GM19238 (cell line): ENCODE measurements around the gene NRF1.

Source experiments
- DNase-seq: peaks from one replicate; pipeline ENCODE4 v3.0.0; 2011; ENCODE audit warnings: low spot score; ENCODE audit not compliant: insufficient read length

NRF1 gene

DNA sequence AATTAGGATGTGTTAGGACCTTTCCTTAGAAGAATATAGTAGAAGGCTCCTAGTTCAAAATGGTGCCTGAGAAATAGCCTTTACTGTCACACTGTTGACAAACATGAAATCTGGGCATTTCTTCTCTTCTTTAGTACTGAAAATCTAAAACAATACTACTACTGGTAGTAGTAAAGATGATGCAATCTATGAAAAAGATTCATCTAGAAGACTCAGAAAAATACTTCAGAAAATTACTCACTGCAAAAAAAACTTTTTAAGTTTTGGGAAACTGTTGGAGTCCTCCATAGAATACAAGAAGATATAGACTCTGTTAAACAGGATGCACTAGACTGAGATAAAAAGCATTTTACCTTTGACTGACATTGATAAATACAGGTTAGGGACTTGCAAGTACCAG is 67.1 kb downstream of the NRF1 start:
- DNase-seq: no peak

DNA sequence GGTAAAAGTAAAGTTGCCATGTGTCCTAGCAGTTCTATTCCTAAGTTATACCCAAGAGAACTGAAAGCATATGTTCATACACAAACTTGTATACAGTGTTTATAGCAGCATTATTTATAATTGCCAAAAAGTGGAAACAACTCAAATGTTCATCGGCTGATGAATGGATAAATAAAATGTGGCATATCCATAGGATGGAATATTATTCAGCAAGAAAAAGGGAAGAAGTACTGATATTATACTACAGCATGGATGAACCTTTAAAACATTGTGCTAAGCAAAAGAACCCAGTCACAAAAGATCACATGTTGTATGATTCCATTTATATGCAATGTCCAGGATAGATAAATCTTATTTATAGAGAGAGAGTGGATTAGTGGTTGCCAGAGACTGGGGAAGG is 68.9 kb downstream of the NRF1 start:
- no peak for DNase-seq

DNA sequence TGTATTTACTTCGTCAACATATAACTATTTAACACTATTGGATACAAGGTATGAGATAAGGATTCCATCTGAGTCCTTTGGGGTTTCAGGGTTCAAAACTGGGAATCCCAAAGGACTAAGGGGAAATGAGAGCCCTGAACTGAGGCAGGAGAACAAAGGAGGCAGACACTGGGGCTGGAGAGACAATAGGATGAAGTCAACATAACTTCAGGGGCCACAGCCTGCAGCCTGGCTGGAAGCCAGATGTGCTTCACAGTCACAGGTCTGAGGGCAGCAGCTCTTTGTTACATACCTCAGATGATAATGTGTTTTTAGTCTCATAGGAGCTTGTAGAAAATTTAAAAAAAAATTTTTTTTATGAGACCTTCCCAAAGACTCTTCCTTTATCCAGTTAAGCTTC is 73.3 kb downstream of the NRF1 start:
- no peak for DNase-seq

DNA sequence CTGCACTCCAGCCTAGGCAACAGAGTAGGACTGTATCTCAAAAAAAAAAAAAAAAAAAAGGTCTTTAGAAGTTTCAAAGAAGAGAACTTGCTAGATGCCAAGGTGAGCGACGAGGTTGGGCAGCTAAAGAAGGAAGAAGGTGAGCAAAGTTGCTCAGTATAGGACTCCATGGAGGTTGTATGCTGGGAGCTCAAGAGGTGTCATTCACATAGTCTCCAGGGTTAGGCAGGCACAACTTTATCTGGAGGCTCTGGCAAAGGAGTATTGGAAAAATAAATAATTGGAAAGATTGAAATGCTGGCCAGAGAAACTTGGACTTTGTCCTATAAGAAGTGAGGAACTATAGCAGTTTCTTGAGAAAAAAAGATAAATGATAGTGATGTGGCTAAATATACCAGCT is 74.5 kb downstream of the NRF1 start:
- no peak for DNase-seq

DNA sequence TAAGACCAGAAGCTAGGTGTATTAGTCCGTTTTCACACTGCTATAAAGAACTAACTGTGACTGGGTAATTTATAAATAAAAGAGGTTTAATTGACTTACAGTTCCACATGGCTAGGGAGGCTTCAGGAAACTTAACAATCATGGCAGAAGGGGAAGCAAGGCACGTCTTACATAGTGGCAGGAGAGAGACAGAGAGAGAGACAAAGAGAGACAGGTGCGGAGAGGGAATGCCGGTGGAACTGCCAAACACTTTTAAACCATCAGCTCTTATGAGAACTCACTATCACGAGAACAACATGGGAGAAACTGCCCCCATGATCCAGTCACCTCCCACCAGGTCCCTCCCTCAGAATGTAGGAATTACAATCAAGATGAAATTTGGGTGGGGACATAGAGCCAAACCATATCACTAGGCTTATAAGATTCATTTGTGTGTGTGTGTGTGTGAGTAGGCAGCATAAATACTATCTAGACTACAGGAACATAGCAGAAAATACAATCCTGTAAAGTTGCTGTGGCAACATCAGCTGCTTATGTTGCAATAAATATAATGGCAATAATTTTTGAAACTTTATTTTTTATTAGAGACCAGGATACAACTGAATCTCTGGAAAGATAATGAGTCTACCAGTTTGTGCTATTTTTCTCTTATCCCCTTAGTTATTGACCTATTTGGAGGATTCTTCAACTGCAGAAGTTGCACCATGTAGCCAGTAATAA is 77.1 kb downstream of the NRF1 start:
- no peak for DNase-seq

DNA sequence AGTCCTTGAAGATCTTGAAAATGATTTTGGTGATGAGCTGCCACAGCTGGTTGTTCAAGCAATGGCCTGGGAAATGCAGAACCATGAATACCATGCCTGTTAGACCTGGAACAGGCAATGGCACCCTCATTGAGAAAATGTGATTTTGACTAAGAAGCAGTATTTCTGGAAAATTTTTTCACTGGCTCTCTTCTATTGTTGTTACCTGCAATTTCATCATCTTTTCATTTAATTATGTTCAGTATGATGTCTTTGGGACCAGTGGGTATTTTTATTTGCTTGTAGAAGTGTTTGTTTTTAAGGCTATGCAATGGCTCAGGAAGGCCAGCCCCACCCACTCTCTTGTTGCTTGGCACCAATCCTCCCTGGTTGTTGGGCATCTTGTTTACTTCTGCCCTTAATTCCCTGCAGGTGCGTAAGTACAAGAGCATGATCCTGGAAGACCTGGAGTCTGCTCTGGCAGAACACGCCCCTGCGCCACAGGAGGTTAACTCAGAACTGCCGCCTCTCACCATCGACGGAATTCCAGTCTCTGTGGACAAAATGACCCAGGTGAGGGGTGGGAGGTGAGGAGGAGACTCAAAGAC is 78.6 kb downstream of the NRF1 start:
- DNase-seq: no peak

DNA sequence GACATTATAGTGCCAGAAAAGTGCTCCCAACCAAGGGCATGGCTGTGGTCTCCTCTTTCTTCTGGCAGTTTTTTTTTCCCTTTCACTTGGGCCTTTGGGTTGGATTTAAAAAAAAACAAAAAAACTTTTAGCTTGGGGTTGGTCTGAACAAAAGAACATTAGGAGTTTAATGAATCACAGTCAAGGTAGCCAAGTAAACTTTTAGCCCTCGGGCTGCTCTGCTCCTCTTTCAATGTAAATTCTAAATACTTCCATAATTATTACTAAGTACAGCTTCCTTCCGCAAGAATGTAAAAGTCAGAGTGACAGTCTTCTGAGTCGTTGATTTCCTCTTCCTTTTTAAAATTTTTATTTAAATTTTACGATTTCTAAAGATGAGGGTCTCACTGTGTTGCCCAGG is 79.2 kb downstream of the NRF1 start:
- no peak for DNase-seq

DNA sequence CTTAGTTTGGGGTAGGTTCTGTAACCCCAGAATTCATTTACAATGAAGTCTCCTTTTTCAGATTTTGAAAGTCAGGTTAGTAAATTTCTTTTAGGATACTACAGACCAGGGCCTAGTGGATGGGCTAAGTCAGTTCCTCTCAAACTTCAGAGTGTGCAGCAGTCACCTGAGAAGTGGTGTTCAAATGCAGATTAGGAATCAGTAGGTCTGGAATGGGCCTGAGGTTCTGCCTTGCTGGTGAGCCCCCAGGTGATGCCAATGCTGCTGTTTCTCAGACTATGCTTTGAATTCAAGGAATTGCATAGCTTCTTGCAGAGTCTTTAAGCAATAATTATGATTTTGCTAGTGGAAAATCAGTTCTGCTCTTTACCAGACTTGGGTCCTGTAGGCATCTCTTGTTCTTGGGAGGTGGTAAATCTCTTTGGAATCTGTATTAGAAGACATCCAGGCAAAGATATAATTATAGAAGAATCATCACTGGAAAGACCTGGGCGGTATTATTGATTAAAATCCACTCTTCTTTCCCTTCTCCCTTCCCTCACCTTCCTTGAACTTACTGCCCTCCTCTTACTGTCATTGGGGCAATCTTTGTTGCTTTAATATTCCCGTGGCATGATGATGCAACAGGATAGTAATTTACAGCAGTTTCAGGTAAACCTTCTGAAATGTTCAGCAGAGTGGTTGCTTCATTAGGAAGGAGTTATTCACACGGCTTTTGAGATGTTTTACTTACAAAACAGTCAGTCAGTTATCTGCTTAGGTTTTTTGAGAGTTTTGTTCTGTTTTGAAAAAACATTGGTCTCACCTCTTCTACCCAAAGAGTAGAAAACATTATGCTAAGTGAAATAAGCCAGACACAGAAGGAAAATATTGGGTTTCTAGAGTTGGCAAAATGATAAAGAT is 87.2 kb downstream of the NRF1 start:
- no peak for DNase-seq

- DNase-seq: no peak
Measured at GRCh38 chr7:129702316-129702715, 90.8 kb downstream of the NRF1 start.

GRCh38 chr7:129702761-129703338 is 91.3 kb downstream of the NRF1 start:
- no peak for DNase-seq

GRCh38 chr7:129703751-129704150 is 92.2 kb downstream of the NRF1 start:
- no peak for DNase-seq

DNA sequence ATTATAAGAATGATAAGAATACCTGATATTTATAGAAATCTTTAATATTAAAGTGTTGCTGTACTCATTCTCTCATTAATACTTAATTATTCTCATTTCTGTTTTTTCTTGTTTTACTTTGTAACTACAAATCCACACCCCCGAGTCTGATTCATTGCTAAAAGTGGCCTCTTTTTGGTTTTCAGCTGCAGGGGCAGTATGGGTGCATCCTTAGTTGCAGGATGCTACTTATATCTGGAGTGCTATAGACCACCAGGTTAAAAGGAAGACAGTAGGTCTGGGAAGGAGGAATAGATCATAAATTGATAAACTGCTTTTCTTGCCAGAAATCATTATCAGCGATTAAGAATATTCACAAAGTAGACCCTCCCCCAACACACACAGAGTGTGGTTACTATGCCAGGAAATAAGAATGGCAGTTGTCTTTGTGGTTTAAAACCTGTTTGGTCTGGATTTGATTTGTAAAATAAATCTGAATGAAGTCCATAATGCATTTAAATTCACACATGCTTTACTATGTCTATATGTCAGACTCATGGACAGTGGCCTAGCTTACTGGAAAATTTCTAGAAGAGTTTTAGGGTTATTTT is 96.5 kb downstream of the NRF1 start:
- no peak for DNase-seq

GRCh38 chr7:129713544-129713943 is 102.0 kb downstream of the NRF1 start:
- DNase-seq: no peak

DNA sequence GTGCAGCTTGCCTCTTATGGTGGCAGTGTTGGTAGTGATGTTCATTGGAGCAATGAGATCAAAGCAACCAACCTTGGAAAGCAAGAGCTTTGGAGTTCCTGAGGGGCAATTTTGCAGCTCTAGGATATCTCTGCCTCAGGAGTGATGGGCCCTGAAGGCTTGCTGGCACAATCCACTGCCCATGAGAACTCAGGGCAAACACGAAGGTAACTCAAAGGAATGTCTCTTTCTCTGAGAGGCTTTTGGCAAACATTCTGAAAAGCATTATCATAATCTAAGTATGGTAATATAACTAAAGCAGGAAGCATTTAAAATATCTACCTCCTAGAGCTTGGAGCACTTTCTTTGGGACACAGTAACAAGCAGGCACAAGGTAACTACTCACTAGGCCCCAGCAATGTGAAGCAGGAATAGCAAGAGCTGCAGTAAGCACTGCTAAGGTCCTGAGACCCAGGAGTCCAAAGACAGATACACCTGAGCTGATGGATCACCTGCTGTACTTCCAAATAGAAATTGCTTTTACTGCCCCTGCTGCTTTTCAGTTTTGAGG is 103.1 kb downstream of the NRF1 start:
- no peak for DNase-seq

DNA sequence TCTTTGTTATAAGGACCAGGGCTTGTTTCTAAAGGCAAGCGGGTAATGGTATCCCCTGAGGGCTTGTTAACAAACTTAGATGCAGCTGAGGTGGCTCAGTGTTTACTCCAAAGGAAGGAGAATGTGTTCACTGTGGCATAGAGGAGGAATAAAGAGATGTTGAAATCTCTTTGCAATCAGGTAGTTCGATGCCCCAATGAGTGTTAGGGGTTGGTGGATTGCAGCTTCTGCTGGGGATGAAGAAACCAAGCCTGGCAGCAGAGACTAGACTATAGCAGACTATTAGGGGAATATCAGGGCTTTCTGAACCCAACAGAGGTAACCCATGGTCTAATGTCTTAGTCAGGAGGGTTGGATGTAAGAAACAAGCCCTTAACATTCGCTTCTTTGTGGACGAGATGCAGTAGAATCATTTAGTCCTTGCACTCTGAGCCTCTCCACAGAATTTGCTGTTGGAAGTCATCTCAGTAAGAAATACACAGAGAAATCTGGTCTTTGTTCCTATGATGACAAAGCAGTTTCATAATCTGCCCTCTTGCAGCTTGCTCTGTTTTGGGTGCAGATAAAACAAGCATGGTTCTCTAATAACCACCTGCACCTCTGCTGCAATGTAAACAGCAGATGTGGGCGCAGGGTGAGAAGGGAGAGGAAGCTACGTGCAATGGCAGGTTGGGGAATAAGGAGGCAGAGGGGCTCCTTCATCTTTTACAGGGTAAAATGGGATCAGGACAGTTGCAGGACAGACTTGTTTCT is 108.6 kb downstream of the NRF1 start:
- DNase-seq: no peak

DNA sequence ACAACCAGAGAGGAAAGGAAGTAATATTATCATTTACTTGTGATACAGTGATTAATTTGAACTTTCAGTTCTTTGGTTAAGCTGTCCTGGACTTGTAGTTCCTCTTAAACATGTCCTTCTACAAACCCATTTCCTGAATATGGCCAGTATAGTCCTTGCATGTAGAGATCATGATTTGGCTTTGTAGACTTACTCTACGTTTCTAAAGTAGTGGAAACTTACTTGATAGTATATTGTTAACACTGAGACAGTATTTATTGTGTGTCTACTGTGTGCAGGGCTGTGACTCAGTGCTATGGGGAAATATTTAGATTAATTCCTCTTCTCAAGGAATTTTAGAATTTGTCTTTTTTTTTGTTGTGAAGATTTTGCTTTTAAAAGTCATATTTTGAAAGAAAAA is 109.5 kb downstream of the NRF1 start:
- no peak for DNase-seq

DNA sequence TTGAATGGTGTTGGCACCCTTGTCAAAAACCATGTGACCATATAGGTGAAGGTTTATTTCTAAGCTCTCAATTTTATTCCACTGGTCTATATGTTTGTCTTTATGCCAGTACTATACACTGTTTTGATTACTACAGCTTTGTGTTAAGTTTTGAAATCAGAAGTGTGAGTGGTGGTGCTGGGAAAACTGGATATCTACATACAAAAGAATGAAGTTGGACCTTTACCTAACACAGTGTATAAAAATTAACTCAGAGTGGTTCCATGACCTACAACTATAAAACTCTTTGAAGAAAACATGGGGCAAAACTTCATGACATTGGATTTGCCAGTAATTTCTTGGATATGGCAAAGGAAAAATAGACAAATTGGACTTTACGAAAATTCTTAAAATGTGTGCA is 112.2 kb downstream of the NRF1 start:
- no peak for DNase-seq

DNA sequence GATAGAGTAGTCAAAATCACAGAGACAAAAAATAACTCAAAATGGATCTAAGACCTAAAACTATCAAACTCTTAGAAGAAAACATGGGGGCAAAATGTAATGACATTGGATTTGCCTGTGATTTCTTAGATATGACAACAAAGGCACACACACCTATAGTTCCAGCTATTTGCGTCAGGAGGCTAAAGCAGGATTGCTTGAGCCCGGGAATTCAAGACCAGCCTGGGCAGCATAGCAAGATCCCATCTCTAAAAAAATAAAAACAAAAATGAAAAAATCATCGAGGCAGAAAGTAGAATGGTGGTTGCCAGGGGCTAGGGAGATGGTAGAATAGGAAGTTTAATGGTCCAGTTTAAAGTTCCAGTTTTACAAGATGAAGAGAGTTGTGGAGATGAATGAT is 113.3 kb downstream of the NRF1 start:
- no peak for DNase-seq

DNA sequence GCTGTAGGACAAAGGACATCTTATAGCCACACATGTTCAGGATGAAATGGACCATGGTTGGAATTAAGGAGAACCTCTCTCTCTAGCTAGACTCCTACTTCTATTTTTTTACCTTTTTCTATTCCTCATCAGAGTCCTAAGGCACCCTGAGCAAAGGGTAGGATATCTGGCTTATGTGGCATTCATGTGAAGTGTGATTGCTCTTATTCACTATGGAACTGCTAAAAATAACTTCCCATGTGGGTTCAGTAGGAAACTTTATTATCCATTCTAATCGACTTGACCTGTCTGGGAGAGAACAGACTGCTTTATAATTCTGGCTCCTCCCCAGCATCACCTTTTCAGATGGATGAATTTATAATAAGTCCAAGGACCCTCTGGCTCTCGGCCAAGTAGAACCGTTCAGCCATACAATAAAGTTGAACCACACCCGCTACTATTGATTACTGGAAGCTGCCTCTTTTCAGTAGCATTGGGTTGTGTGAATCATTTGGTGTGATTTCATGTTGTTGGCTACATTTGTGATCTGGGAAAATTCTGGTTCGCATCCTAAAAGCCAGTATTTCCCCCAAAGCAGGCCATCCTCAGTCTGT is 117.5 kb downstream of the NRF1 start:
- DNase-seq: no peak

- no peak for DNase-seq
Measured at GRCh38 chr7:129729511-129729910, 118.0 kb downstream of the NRF1 start.
